Measurements from ENCODE around the gene ZSCAN26.

ZSCAN26 gene

GRCh38 chr6:28266962-28267694 is at the start of gene ZSCAN26:
Gene ZSCAN26 (plus strand): TSS chr6:28267143. CDS start chr6:28271920, 4,777 bp downstream.
- DNase-seq (ENCODE audit: low spot score) = peak; percentile 88

GRCh38 chr6:28217890-28218289 is 49.1 kb upstream of the ZSCAN26 start:
- no peak for DNase-seq (ENCODE audit: low spot score)

GRCh38 chr6:28218312-28219248 is 48.4 kb upstream of the ZSCAN26 start:
- peak; percentile 75 for DNase-seq (ENCODE audit: low spot score)

- DNase-seq (ENCODE audit: low spot score) = no peak
Measured at GRCh38 chr6:28220257-28221133, 46.4 kb upstream of the ZSCAN26 start.

GRCh38 chr6:28224131-28225055 is 42.5 kb upstream of the ZSCAN26 start:
- DNase-seq (ENCODE audit: low spot score) = no peak

GRCh38 chr6:28225056-28225834 is 41.7 kb upstream of the ZSCAN26 start, which contains the start of gene ZSCAN9:
Gene ZSCAN9 (plus strand): TSS chr6:28225275. CDS start chr6:28227085, 1,810 bp downstream.
- DNase-seq (ENCODE audit: low spot score) = peak; percentile 31

- DNase-seq (ENCODE audit: low spot score) = no peak
Measured at GRCh38 chr6:28226460-28226859, 40.5 kb upstream of the ZSCAN26 start.

- no peak for DNase-seq (ENCODE audit: low spot score)
Measured at GRCh38 chr6:28232785-28233184, 34.2 kb upstream of the ZSCAN26 start.

GRCh38 chr6:28235912-28236452 is 31.0 kb upstream of the ZSCAN26 start:
- DNase-seq (ENCODE audit: low spot score) = no peak

GRCh38 chr6:28239636-28240035 is 27.3 kb upstream of the ZSCAN26 start:
- no peak for DNase-seq (ENCODE audit: low spot score)

GRCh38 chr6:28240471-28240870 is 26.5 kb upstream of the ZSCAN26 start:
- DNase-seq (ENCODE audit: low spot score) = no peak

- DNase-seq (ENCODE audit: low spot score) = no peak
Measured at GRCh38 chr6:28243946-28244345, 23.0 kb upstream of the ZSCAN26 start.

GRCh38 chr6:28245206-28245941 is 21.6 kb upstream of the ZSCAN26 start:
- DNase-seq (ENCODE audit: low spot score) = no peak

- no peak for DNase-seq (ENCODE audit: low spot score)
Measured at GRCh38 chr6:28248916-28249315, 18.0 kb upstream of the ZSCAN26 start.

GRCh38 chr6:28250747-28251146 is 16.2 kb upstream of the ZSCAN26 start:
- no peak for DNase-seq (ENCODE audit: low spot score)

GRCh38 chr6:28251661-28252008 is 15.3 kb upstream of the ZSCAN26 start:
- DNase-seq (ENCODE audit: low spot score) = peak; percentile 20

- peak; percentile 62 for DNase-seq (ENCODE audit: low spot score)
Measured at GRCh38 chr6:28252009-28252975, 14.7 kb upstream of the ZSCAN26 start, which contains the start of gene ZKSCAN4. Gene ZKSCAN4 (minus strand): TSS chr6:28252269. CDS start chr6:28251980, 289 bp downstream.

- peak; percentile 21 for DNase-seq (ENCODE audit: low spot score)
Measured at GRCh38 chr6:28254121-28254519, 12.8 kb upstream of the ZSCAN26 start.

All from hematopoietic multipotent progenitor cell treated with erythropoietin and hydrocortisone succinate and interleukin-3 and kit ligand, for 17 days (in vitro differentiated cells).